ENCODE data around the gene MECR.

MECR gene

GRCh38 chr1:29230553-29231378 is at the start of gene MECR:
Gene MECR (minus strand): TSS chr1:29230934. CDS start chr1:29230906, 28 bp downstream.
- peak; percentile 93 for DNase-seq

GRCh38 chr1:29279951-29280391 is 49.2 kb upstream of the MECR start:
- no peak for DNase-seq

- DNase-seq: no peak
These were observed 48.7 kb upstream of the MECR start for GRCh38 chr1:29279406-29279805.

- DNase-seq: no peak
These were observed 47.4 kb upstream of the MECR start for GRCh38 chr1:29278124-29278523.

GRCh38 chr1:29275435-29275834 is 44.7 kb upstream of the MECR start:
- DNase-seq: no peak

- DNase-seq: no peak
These were observed 41.6 kb upstream of the MECR start for GRCh38 chr1:29272147-29272907.

GRCh38 chr1:29271724-29272123 is 41.0 kb upstream of the MECR start:
- no peak for DNase-seq

GRCh38 chr1:29270929-29271521 is 40.3 kb upstream of the MECR start:
- no peak for DNase-seq

- DNase-seq: no peak
These were observed 38.6 kb upstream of the MECR start for GRCh38 chr1:29269382-29269781.

- no peak for DNase-seq
These were observed 36.8 kb upstream of the MECR start for GRCh38 chr1:29267321-29268070.

- DNase-seq: no peak
These were observed 36.2 kb upstream of the MECR start for GRCh38 chr1:29266912-29267311.

- DNase-seq: no peak
These were observed 34.1 kb upstream of the MECR start for GRCh38 chr1:29264773-29265389.

GRCh38 chr1:29260531-29260930 is 29.8 kb upstream of the MECR start:
- DNase-seq: no peak

GRCh38 chr1:29259802-29260441 is 29.2 kb upstream of the MECR start:
- DNase-seq: no peak

- DNase-seq: no peak
These were observed 28.5 kb upstream of the MECR start for GRCh38 chr1:29258976-29259801.

- DNase-seq: no peak
These were observed 27.6 kb upstream of the MECR start for GRCh38 chr1:29258189-29258975.

- no peak for DNase-seq
These were observed 26.5 kb upstream of the MECR start for GRCh38 chr1:29256979-29257804.

- DNase-seq: no peak
These were observed 25.7 kb upstream of the MECR start for GRCh38 chr1:29256394-29256793.

GRCh38 chr1:29255134-29255666 is 24.5 kb upstream of the MECR start:
- DNase-seq: no peak

Data from activated gamma-delta T cell treated with Interleukin-2 at 50 U/mL for 16 hours (primary cell).